ENCODE data around the gene CNTFR. TPM values are rescaled to one million over a fixed set of nuclear protein-coding genes. Genes with fewer than 3 reads are reported as not detected.
A peak's percentile ranks its signal among the peaks of the same experiment; 100 is the strongest.

CNTFR gene
- total RNA-seq, 4 donors from 2014 or later: 1.7 to 24.6 (median 15.6) TPM

- no peaks in the 10 kb centered on the region for H3K36me3 ChIP-seq
- H3K27ac ChIP-seq: peak overlapping the region in 1 of 4 donors; percentile 19
- peaks cover 0 to 5% (median 0%) of the 10 kb centered on the region in 4 donors for H3K4me1 ChIP-seq
- no peaks in the 10 kb centered on the region for H3K9me3 ChIP-seq
- H3K27me3 ChIP-seq: no peaks in the 10 kb centered on the region
- H3K4me3 ChIP-seq: no peak overlapping the region
- DNase-seq: no peak
- TF ChIP-seq CTCF (IDR thresholded peaks at IDR 0.05) (no peak), POLR2A (IDR thresholded peaks at IDR 0.05) (no peak)
These were observed 77.1 kb downstream of the CNTFR start for GRCh38 chr9:34512131-34513078.

- no peak for DNase-seq
- TF ChIP-seq CTCF (IDR thresholded peaks at IDR 0.05) (no peak), POLR2A (IDR thresholded peaks at IDR 0.05) (no peak)
These were observed 78.7 kb downstream of the CNTFR start for GRCh38 chr9:34510497-34511468.

GRCh38 chr9:34508951-34509350 lies 80.6 kb downstream of the CNTFR start:
- Histone ChIP-seq H3K4me3 (no peak overlapping the region), H3K27me3 (no peaks in the 10 kb centered on the region), H3K27ac (no peak overlapping the region), H3K4me1 (peaks cover 0 to 5% (median 0%) of the 10 kb centered on the region in 4 donors), H3K9me3 (no peaks in the 10 kb centered on the region), H3K36me3 (no peaks in the 10 kb centered on the region)
- peak in 1 of 3 donors; percentile 13 for DNase-seq
- TF ChIP-seq POLR2A (IDR thresholded peaks at IDR 0.05) (no peak), CTCF (IDR thresholded peaks at IDR 0.05) (no peak)

More at GRCh38 chr9:34510497-34511468, 78.7 kb downstream of the CNTFR start:
- peaks cover 0 to 5% (median 0%) of the 10 kb centered on the region in 4 donors for H3K4me1 ChIP-seq
- H3K36me3 ChIP-seq: no peaks in the 10 kb centered on the region
- H3K27ac ChIP-seq: no peak overlapping the region
- no peaks in the 10 kb centered on the region for H3K9me3 ChIP-seq
- H3K27me3 ChIP-seq: no peaks in the 10 kb centered on the region
- no peak overlapping the region for H3K4me3 ChIP-seq

- H3K36me3 ChIP-seq: no peaks in the 10 kb centered on the region
- H3K27me3 ChIP-seq: no peaks in the 10 kb centered on the region
- TF ChIP-seq POLR2A (IDR thresholded peaks at IDR 0.05) (no peak), CTCF (IDR thresholded peaks at IDR 0.05) (no peak)
- peak in 1 of 3 donors; percentile 21 for DNase-seq
- no peaks in the 10 kb centered on the region for H3K9me3 ChIP-seq
- H3K4me3 ChIP-seq: no peak overlapping the region
- peaks cover 0 to 5% (median 0%) of the 10 kb centered on the region in 4 donors for H3K4me1 ChIP-seq
- H3K27ac ChIP-seq: no peak overlapping the region
These were observed 81.1 kb downstream of the CNTFR start for GRCh38 chr9:34508463-34508862.

GRCh38 chr9:34507966-34508365 lies 81.6 kb downstream of the CNTFR start:
- no peak overlapping the region for H3K4me3 ChIP-seq
- no peaks in the 10 kb centered on the region for H3K9me3 ChIP-seq
- no peaks in the 10 kb centered on the region for H3K36me3 ChIP-seq
- peaks cover 0 to 5% (median 0%) of the 10 kb centered on the region in 4 donors for H3K4me1 ChIP-seq
- peak in 1 of 3 donors; percentile 15 for DNase-seq
- TF ChIP-seq CTCF (IDR thresholded peaks at IDR 0.05) (no peak), POLR2A (IDR thresholded peaks at IDR 0.05) (no peak)
- H3K27ac ChIP-seq: no peak overlapping the region
- no peaks in the 10 kb centered on the region for H3K27me3 ChIP-seq

Measured in Peyer's patch (tissue), 4 donors.